ENCODE data around the gene DNAJC5.
"Not testable (repeated sequence)": the region's sequence is repeated elsewhere in the genome, so short reads cannot be mapped to it uniquely, and the experiment has no call there.

Gene DNAJC5

GRCh38 chr20:63868264-63868663, 26.7 kb upstream of the DNAJC5 start:
- no peak overlapping the region for H3K4me3 ChIP-seq (ENCODE audit: low read length)
- no peak for TF ChIP-seq ZNF274 (IDR thresholded peaks at IDR 0.05; ENCODE audit: low read depth, low read length)

- no peak overlapping the region for H3K4me3 ChIP-seq (ENCODE audit: low read length)
- TF ChIP-seq ZNF274 (IDR thresholded peaks at IDR 0.05; ENCODE audit: low read depth, low read length): no peak
Observed at GRCh38 chr20:63873477-63873971, 21.4 kb upstream of the DNAJC5 start.

GRCh38 chr20:63874241-63874640, 20.7 kb upstream of the DNAJC5 start:
- H3K4me3 ChIP-seq (ENCODE audit: low read length): not testable (repeated sequence)

GRCh38 chr20:63876489-63877036, 18.4 kb upstream of the DNAJC5 start:
- no peak for TF ChIP-seq ZNF274 (IDR thresholded peaks at IDR 0.05; ENCODE audit: low read depth, low read length)
- H3K4me3 ChIP-seq (ENCODE audit: low read length): no peak overlapping the region

GRCh38 chr20:63877755-63878470, 17.0 kb upstream of the DNAJC5 start:
- no peak for TF ChIP-seq ZNF274 (IDR thresholded peaks at IDR 0.05; ENCODE audit: low read depth, low read length)
- H3K4me3 ChIP-seq (ENCODE audit: low read length): no peak overlapping the region

GRCh38 chr20:63878899-63879663, 15.8 kb upstream of the DNAJC5 start:
- H3K4me3 ChIP-seq (ENCODE audit: low read length): no peak overlapping the region

GRCh38 chr20:63880901-63881300, 14.0 kb upstream of the DNAJC5 start:
- not testable (repeated sequence) for H3K4me3 ChIP-seq (ENCODE audit: low read length)

More at GRCh38 chr20:63878899-63879663, 15.8 kb upstream of the DNAJC5 start:
- TF ChIP-seq ZNF274 (IDR thresholded peaks at IDR 0.05; ENCODE audit: low read depth, low read length): no peak

- TF ChIP-seq ZNF274 (IDR thresholded peaks at IDR 0.05; ENCODE audit: low read depth, low read length): no peak
- H3K4me3 ChIP-seq (ENCODE audit: low read length): no peak overlapping the region
Observed at GRCh38 chr20:63881451-63882226, 13.3 kb upstream of the DNAJC5 start.

- no peak overlapping the region for H3K4me3 ChIP-seq (ENCODE audit: low read length)
- TF ChIP-seq ZNF274 (IDR thresholded peaks at IDR 0.05; ENCODE audit: low read depth, low read length): no peak
Observed at GRCh38 chr20:63882257-63883200, 12.4 kb upstream of the DNAJC5 start.

- TF ChIP-seq ZNF274 (IDR thresholded peaks at IDR 0.05; ENCODE audit: low read depth, low read length): no peak
- H3K4me3 ChIP-seq (ENCODE audit: low read length): no peak overlapping the region
Observed at GRCh38 chr20:63883201-63883593, 11.7 kb upstream of the DNAJC5 start.

- no peak overlapping the region for H3K4me3 ChIP-seq (ENCODE audit: low read length)
- no peak for TF ChIP-seq ZNF274 (IDR thresholded peaks at IDR 0.05; ENCODE audit: low read depth, low read length)
Observed at GRCh38 chr20:63884506-63885263, 10.2 kb upstream of the DNAJC5 start.

GRCh38 chr20:63885264-63886053, 9.5 kb upstream of the DNAJC5 start:
- no peak overlapping the region for H3K4me3 ChIP-seq (ENCODE audit: low read length)
- TF ChIP-seq ZNF274 (IDR thresholded peaks at IDR 0.05; ENCODE audit: low read depth, low read length): no peak

Data from GM08714 (cell line).